ENCODE data around the gene RPL38.

- TF ChIP-seq CTCF (IDR thresholded peaks at IDR 0.05) (no peak), RCOR1 (IDR thresholded peaks at IDR 0.05; ENCODE audit: low read depth, low read length) (no peak), EP300 (IDR thresholded peaks at IDR 0.05) (no peak), POLR2A (IDR thresholded peaks at IDR 0.05; ENCODE audit: low read length) (no peak), RFX5 (IDR thresholded peaks at IDR 0.05) (no peak), BCL3 (IDR thresholded peaks at IDR 0.05) (no peak), KDM5A (IDR thresholded peaks at IDR 0.05) (no peak), RAD21 (conservative IDR thresholded peaks at IDR 0.05 in 1 of 2, IDR thresholded peaks at IDR 0.05 in 1 of 2) (no peak), REST (IDR thresholded peaks at IDR 0.05) (no peak)
Measured at GRCh38 chr17:74190154-74190553, 13.3 kb upstream of the RPL38 start.

All from A549 (cell line).